GM06990 (cell line): Measurements from ENCODE around the gene RNPC3.

Experiments used
- DNase-seq: peaks from one replicate; pipeline ENCODE4 v3.0.0-alpha.2; 2011; ENCODE audit not compliant: insufficient read length; ENCODE audit errors: extremely low read depth
- H3K27me3 ChIP-seq: replicated peaks from 2 replicates; pipeline ENCODE4 v1.6.0; 2011; ENCODE audit warnings: low read length; ENCODE audit not compliant: control insufficient read depth, insufficient read depth
- H3K36me3 ChIP-seq: 2 replicates; pipeline ENCODE4 v1.5.1; 2011; ENCODE audit warnings: low read length; ENCODE audit not compliant: control insufficient read depth, insufficient read depth
- H3K4me3 ChIP-seq: replicated peaks from 2 replicates; pipeline ENCODE4 v1.5.1; 2011; ENCODE audit warnings: low read depth, mild to moderate bottlenecking, control low read depth, low read length
- TF ChIP-seq, protein P1 (sequence below): IDR thresholded peaks from 2 replicates; pipeline ENCODE4 v1.5.1; 2011; ENCODE audit warnings: low read length, control low read depth, mild to moderate bottlenecking, inconsistent platforms; ENCODE audit not compliant: insufficient read depth, poor library complexity, severe bottlenecking

RNPC3 gene

DNA sequence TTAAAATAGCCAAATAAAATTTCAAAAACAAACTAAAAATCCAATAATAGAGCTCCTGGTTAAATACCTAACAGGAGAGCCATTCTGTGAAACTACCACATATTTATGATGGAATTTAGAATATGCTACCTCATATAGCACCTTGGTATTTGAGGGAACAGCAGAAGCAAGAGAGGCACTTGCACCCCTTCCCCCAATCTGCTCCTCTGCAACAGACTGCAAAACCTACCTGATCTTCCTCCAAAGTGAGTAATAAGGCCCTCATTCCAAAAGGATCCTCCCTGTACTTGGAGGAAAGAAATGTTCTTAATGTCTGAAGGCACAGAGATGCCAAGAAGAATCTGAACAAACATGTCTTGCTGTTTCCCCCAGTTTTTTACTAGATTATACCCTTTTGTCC is 28.1 kb upstream of the RNPC3 start:
- TF ChIP-seq, protein P1, sequence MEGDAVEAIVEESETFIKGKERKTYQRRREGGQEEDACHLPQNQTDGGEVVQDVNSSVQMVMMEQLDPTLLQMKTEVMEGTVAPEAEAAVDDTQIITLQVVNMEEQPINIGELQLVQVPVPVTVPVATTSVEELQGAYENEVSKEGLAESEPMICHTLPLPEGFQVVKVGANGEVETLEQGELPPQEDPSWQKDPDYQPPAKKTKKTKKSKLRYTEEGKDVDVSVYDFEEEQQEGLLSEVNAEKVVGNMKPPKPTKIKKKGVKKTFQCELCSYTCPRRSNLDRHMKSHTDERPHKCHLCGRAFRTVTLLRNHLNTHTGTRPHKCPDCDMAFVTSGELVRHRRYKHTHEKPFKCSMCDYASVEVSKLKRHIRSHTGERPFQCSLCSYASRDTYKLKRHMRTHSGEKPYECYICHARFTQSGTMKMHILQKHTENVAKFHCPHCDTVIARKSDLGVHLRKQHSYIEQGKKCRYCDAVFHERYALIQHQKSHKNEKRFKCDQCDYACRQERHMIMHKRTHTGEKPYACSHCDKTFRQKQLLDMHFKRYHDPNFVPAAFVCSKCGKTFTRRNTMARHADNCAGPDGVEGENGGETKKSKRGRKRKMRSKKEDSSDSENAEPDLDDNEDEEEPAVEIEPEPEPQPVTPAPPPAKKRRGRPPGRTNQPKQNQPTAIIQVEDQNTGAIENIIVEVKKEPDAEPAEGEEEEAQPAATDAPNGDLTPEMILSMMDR = no peak
- Histone ChIP-seq H3K4me3 (no peak overlapping the region), H3K36me3 (no peaks in the 10 kb centered on the region), H3K27me3 (no peaks in the 10 kb centered on the region)
- DNase-seq = no peak

- H3K36me3 ChIP-seq = no peaks in the 10 kb centered on the region
- DNase-seq = no peak
- TF ChIP-seq, protein P1 = no peak
- no peak overlapping the region for H3K4me3 ChIP-seq
- H3K27me3 ChIP-seq = no peaks in the 10 kb centered on the region
These were observed 16.2 kb upstream of the RNPC3 start for GRCh38 chr1:103509250-103509649.

GRCh38 chr1:103513711-103514110 is 11.8 kb upstream of the RNPC3 start:
- Histone ChIP-seq H3K4me3 (no peak overlapping the region), H3K36me3 (no peaks in the 10 kb centered on the region), H3K27me3 (no peaks in the 10 kb centered on the region)
- TF ChIP-seq, protein P1 = no peak
- DNase-seq = no peak

GRCh38 chr1:103514920-103515503 is 10.5 kb upstream of the RNPC3 start:
- no peaks in the 10 kb centered on the region for H3K36me3 ChIP-seq
- no peaks in the 10 kb centered on the region for H3K27me3 ChIP-seq
- DNase-seq = peak; percentile 27
- H3K4me3 ChIP-seq = no peak overlapping the region
- TF ChIP-seq, protein P1 = peak; percentile 53

- no peaks in the 10 kb centered on the region for H3K36me3 ChIP-seq
- H3K4me3 ChIP-seq = no peak overlapping the region
- TF ChIP-seq, protein P1 = no peak
- no peaks in the 10 kb centered on the region for H3K27me3 ChIP-seq
- no peak for DNase-seq
These were observed 9.2 kb upstream of the RNPC3 start for GRCh38 chr1:103516283-103516682.

DNA sequence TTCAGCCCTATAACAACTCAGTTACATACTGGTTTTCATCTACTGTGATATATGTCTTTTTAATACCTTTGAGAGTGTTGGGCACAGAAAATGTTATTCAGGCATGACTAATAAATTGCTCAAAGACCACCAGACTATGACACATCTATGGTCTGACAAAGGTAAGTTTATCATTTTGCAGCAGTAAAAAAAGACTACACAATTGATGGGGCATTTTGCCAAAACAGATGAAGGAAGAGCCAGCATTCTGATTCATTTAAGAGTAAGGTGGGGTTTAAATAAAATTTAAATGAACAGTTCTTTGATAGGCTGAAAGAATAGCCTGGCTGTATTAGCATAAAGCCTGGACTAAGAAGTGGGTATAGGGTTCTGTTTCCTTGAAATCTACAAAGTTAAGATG is 8.8 kb upstream of the RNPC3 start:
- no peaks in the 10 kb centered on the region for H3K36me3 ChIP-seq
- no peak overlapping the region for H3K4me3 ChIP-seq
- no peaks in the 10 kb centered on the region for H3K27me3 ChIP-seq
- no peak for DNase-seq
- TF ChIP-seq, protein P1 = no peak
